ENCODE results near the gene RAD1. TPM values are rescaled to one million over a fixed set of nuclear protein-coding genes. Genes with fewer than 3 reads are reported as not detected.
A peak's percentile ranks its signal among the peaks of the same experiment; 100 is the strongest.

The RAD1 gene
- polyA plus RNA-seq, 3 donors = 8.5 to 9.6 (median 9.4) TPM

DNA sequence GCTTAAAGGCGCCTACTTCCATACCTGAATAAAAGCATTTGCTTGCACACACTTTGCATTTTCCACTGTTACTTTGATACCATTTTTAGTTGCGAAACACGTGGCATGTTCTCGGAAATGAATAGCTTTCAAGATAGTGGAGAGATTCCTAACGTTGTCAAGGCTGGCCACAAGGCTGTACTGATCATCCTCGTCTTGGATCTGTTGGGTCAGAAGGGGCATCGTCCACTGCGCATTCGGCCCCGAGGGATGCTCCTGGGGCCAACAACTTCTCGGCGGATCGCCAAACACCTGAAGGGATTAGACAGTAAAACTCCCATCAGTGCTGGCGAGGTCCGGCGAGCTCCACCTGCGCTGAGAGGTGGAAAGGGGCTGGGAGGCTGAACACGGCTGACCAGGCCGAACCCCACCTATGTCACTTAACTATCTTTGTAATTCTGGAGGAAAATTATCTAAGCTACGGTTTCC is 599 bp downstream of the RAD1 start:
- Histone ChIP-seq H3K4me2 (replicated peaks; ENCODE audit: extremely low read depth, low read length, poor library complexity, severe bottlenecking) (peak overlapping the region; percentile 96), H2AFZ (ENCODE audit: insufficient read depth, low read depth, low read length, poor library complexity, severe bottlenecking) (peak overlapping the region; percentile 96), H3K4me1 (ENCODE audit: control insufficient read depth in 1 of 2, insufficient read depth in 2 of 2, low read length in 2 of 2) (peaks cover 15 to 19% of the 10 kb centered on the region in 2 donors), H3K27me3 (ENCODE audit: control insufficient read depth in 2 of 2, insufficient read depth in 2 of 2, low read length in 2 of 2) (no peaks in the 10 kb centered on the region), H3K36me3 (replicated peaks in 1 of 2; ENCODE audit: control insufficient read depth in 1 of 2, insufficient read depth in 2 of 2, low read length in 2 of 2) (peaks cover 23 to 25% of the 10 kb centered on the region in 2 donors), H4K20me1 (ENCODE audit: insufficient read depth, low read length) (no peaks in the 10 kb centered on the region), H3K27ac (ENCODE audit: low read depth in 1 of 2, low read length in 2 of 2) (peak overlapping the region; percentile 69 to 86), H3K4me3 (replicated peaks in 1 of 3; ENCODE audit: low read depth in 2 of 3, low read length in 3 of 3) (peak overlapping the region; percentile 87 to 96 (median 94)), H3K9me3 (replicated peaks in 1 of 2; ENCODE audit: control insufficient read depth in 1 of 2, insufficient read depth in 1 of 2, low read length in 2 of 2) (no peaks in the 10 kb centered on the region), H3K9ac (ENCODE audit: insufficient read depth, low read length, poor library complexity, severe bottlenecking) (peak overlapping the region; percentile 83), H3K79me2 (ENCODE audit: insufficient read depth, low read length) (peaks cover 67% of the 10 kb centered on the region)
- 4% methylated on average over 10 of the region's 20 CpGs for WGBS (ENCODE audit: insufficient coverage)
- H3K9me3 Mint-ChIP-seq = no peaks in the 10 kb centered on the region
- no peaks in the 10 kb centered on the region for H3K27me3 Mint-ChIP-seq (ENCODE audit: low read depth in 3 of 3)
- peaks cover 22 to 34% of the 10 kb centered on the region in 2 donors for H3K36me3 Mint-ChIP-seq
- TF ChIP-seq, protein P1, sequence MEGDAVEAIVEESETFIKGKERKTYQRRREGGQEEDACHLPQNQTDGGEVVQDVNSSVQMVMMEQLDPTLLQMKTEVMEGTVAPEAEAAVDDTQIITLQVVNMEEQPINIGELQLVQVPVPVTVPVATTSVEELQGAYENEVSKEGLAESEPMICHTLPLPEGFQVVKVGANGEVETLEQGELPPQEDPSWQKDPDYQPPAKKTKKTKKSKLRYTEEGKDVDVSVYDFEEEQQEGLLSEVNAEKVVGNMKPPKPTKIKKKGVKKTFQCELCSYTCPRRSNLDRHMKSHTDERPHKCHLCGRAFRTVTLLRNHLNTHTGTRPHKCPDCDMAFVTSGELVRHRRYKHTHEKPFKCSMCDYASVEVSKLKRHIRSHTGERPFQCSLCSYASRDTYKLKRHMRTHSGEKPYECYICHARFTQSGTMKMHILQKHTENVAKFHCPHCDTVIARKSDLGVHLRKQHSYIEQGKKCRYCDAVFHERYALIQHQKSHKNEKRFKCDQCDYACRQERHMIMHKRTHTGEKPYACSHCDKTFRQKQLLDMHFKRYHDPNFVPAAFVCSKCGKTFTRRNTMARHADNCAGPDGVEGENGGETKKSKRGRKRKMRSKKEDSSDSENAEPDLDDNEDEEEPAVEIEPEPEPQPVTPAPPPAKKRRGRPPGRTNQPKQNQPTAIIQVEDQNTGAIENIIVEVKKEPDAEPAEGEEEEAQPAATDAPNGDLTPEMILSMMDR (IDR thresholded peaks at IDR 0.05) = no peak
- H3K4me1 Mint-ChIP-seq = peaks cover 17% of the 10 kb centered on the region
- DNase-seq = peak in 1 of 3 donors; percentile 8
- H3K27ac Mint-ChIP-seq = no peak overlapping the region
- intact Hi-C loops (cut with micrococcal nuclease) = loop anchor here in 1 of 2 donors (5.0 to 10.0 kb wide), 2 partner anchors 1238 to 1330 kb away; partner anchors contain the start of genes LMBRD2, NADK2 and SKP2
- no peak overlapping the region for H3K4me3 Mint-ChIP-seq

DNA sequence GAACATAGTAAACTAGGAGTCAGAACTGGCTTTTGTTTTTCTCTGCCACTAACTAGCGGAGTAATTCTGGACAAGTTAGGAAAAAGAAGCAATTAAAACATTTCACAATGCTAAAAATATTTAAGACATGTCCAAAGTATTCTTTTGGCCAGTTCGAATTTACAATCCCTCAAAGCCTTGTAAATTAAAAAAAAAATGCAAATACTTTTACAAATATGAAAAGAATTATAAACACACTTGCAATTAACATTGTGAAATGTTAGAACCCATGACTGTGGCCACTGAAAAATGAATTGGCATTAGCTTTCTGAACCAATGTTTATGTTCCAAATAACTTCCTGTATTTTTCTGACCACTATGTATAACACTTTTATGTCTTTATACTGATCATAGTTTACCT is 2.2 kb downstream of the RAD1 start:
- peaks cover 32 to 39% of the 10 kb centered on the region in 2 donors for H3K36me3 Mint-ChIP-seq
- Histone ChIP-seq H4K20me1 (ENCODE audit: insufficient read depth, low read length) (no peaks in the 10 kb centered on the region), H3K4me1 (ENCODE audit: control insufficient read depth in 1 of 2, insufficient read depth in 2 of 2, low read length in 2 of 2) (peaks cover 15 to 19% of the 10 kb centered on the region in 2 donors), H3K4me3 (replicated peaks in 1 of 3; ENCODE audit: low read depth in 2 of 3, low read length in 3 of 3) (no peak overlapping the region), H3K4me2 (replicated peaks; ENCODE audit: extremely low read depth, low read length, poor library complexity, severe bottlenecking) (no peak overlapping the region), H3K79me2 (ENCODE audit: insufficient read depth, low read length) (peaks cover 53% of the 10 kb centered on the region), H3K9ac (ENCODE audit: insufficient read depth, low read length, poor library complexity, severe bottlenecking) (no peak overlapping the region), H3K9me3 (replicated peaks in 1 of 2; ENCODE audit: control insufficient read depth in 1 of 2, insufficient read depth in 1 of 2, low read length in 2 of 2) (no peaks in the 10 kb centered on the region), H3K36me3 (replicated peaks in 1 of 2; ENCODE audit: control insufficient read depth in 1 of 2, insufficient read depth in 2 of 2, low read length in 2 of 2) (peaks cover 29 to 41% of the 10 kb centered on the region in 2 donors), H3K27me3 (ENCODE audit: control insufficient read depth in 2 of 2, insufficient read depth in 2 of 2, low read length in 2 of 2) (no peaks in the 10 kb centered on the region), H2AFZ (ENCODE audit: insufficient read depth, low read depth, low read length, poor library complexity, severe bottlenecking) (no peak overlapping the region), H3K27ac (ENCODE audit: low read depth in 1 of 2, low read length in 2 of 2) (no peak overlapping the region)
- H3K27ac Mint-ChIP-seq = no peak overlapping the region
- H3K4me1 Mint-ChIP-seq = peaks cover 17% of the 10 kb centered on the region
- no peak for DNase-seq
- intact Hi-C loops (cut with micrococcal nuclease) = loop anchor here in 1 of 2 donors (10.0 kb wide), 1 partner anchor 1332 kb away; the partner anchor contains the start of gene NADK2
- H3K27me3 Mint-ChIP-seq (ENCODE audit: low read depth in 3 of 3) = no peaks in the 10 kb centered on the region
- H3K9me3 Mint-ChIP-seq = no peaks in the 10 kb centered on the region
- no peak overlapping the region for H3K4me3 Mint-ChIP-seq
- TF ChIP-seq, protein P1 (IDR thresholded peaks at IDR 0.05) = no peak
- no CpG with 5 or more reads among the region's 2 CpGs for WGBS (ENCODE audit: insufficient coverage)
